Measurements from ENCODE around the gene TBC1D5.

DNA sequence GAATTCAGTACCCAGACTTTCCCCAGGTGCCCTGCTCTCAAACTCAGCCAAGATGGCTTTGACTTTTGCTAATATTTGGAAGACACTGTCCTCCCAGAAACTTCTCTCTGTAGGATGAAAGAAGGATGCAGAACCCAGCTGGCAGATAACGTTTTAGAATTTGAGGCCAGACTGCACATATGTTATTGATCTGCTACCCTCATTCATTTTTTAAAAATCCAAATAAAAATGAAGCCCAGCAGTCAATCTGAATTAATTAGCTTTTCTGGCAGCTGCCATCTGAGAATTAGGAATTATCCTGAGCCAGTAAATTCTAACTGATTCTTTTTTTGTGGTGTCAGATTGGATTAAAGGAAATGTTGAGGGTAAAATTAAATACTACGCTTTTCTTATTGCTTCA, 621.1 kb downstream of the TBC1D5 start:
- TF ChIP-seq ZNF70 (CRISPR knock-in tag; IDR thresholded peaks at IDR 0.05) (no peak), SNAI2 (CRISPR knock-in tag; IDR thresholded peaks at IDR 0.05) (no peak), BACH2 (CRISPR knock-in tag; IDR thresholded peaks at IDR 0.05; ENCODE audit: borderline replicate concordance) (no peak), ARNTL (CRISPR knock-in tag; IDR thresholded peaks at IDR 0.05; ENCODE audit: borderline replicate concordance, low read depth) (no peak), ZC3H10 (CRISPR knock-in tag; IDR thresholded peaks at IDR 0.05) (no peak), OSR1 (CRISPR knock-in tag; IDR thresholded peaks at IDR 0.05) (no peak), ZFP3 (CRISPR knock-in tag; IDR thresholded peaks at IDR 0.05) (no peak), RARB (CRISPR knock-in tag; IDR thresholded peaks at IDR 0.05) (no peak), ZNF565 (CRISPR knock-in tag; conservative IDR thresholded peaks at IDR 0.05; ENCODE audit: low read depth) (no peak)
- TF ChIP-seq, protein P1, sequence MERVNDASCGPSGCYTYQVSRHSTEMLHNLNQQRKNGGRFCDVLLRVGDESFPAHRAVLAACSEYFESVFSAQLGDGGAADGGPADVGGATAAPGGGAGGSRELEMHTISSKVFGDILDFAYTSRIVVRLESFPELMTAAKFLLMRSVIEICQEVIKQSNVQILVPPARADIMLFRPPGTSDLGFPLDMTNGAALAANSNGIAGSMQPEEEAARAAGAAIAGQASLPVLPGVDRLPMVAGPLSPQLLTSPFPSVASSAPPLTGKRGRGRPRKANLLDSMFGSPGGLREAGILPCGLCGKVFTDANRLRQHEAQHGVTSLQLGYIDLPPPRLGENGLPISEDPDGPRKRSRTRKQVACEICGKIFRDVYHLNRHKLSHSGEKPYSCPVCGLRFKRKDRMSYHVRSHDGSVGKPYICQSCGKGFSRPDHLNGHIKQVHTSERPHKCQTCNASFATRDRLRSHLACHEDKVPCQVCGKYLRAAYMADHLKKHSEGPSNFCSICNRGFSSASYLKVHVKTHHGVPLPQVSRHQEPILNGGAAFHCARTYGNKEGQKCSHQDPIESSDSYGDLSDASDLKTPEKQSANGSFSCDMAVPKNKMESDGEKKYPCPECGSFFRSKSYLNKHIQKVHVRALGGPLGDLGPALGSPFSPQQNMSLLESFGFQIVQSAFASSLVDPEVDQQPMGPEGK (CRISPR knock-in tag; IDR thresholded peaks at IDR 0.05; ENCODE audit: borderline replicate concordance): no peak
- TF ChIP-seq, protein P2, sequence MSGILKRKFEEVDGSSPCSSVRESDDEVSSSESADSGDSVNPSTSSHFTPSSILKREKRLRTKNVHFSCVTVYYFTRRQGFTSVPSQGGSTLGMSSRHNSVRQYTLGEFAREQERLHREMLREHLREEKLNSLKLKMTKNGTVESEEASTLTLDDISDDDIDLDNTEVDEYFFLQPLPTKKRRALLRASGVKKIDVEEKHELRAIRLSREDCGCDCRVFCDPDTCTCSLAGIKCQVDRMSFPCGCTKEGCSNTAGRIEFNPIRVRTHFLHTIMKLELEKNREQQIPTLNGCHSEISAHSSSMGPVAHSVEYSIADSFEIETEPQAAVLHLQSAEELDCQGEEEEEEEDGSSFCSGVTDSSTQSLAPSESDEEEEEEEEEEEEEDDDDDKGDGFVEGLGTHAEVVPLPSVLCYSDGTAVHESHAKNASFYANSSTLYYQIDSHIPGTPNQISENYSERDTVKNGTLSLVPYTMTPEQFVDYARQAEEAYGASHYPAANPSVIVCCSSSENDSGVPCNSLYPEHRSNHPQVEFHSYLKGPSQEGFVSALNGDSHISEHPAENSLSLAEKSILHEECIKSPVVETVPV (CRISPR knock-in tag; IDR thresholded peaks at IDR 0.05): no peak

All from SK-N-SH treated with all-trans-retinoic acid at 6 μM for 48 hours (cell line).